Mesenchymal stem cell (in vitro differentiated cells and primary cell): ENCODE data around the gene ENOSF1.

ENCODE experiments used
- DNase-seq: peaks from one replicate; pipeline ENCODE4 v3.0.0-alpha.2; 2013
- H2AFZ ChIP-seq: one replicate; pipeline ENCODE4 v1.6.1; 2013; ENCODE audit warnings: low read depth, mild to moderate bottlenecking, control low read depth, inconsistent platforms, low read length, moderate library complexity
- H2AK5ac ChIP-seq: 2 replicates; pipeline ENCODE4 v1.6.1; 2013; ENCODE audit warnings: low read length, moderate library complexity, mild to moderate bottlenecking, inconsistent platforms; ENCODE audit not compliant: severe bottlenecking
- H2BK120ac ChIP-seq: one replicate; pipeline ENCODE4 v1.6.1; 2013; ENCODE audit warnings: low read depth, mild to moderate bottlenecking, inconsistent platforms, low read length, moderate library complexity
- H2BK12ac ChIP-seq, 2 experiments: one replicate each; pipeline ENCODE4 v1.6.1; 2013; ENCODE audit warnings: inconsistent platforms in 2 of 2, low read length in 2 of 2, mild to moderate bottlenecking in 2 of 2, moderate library complexity in 2 of 2, control low read depth in 1 of 2
- H2BK15ac ChIP-seq: one replicate; pipeline ENCODE4 v1.6.1; 2013; ENCODE audit warnings: mild to moderate bottlenecking, low read depth, inconsistent platforms; ENCODE audit not compliant: poor library complexity, severe bottlenecking
- H2BK5ac ChIP-seq: 2 replicates; pipeline ENCODE4 v1.6.1; 2013; ENCODE audit warnings: low read depth, mild to moderate bottlenecking, low read length, control low read depth, inconsistent platforms; ENCODE audit not compliant: poor library complexity, severe bottlenecking
- H3K14ac ChIP-seq, 2 experiments: one replicate each; pipeline ENCODE4 v1.6.1; 2013; ENCODE audit warnings: inconsistent platforms in 2 of 2, low read length in 2 of 2, control low read depth in 1 of 2, mild to moderate bottlenecking in 1 of 2, moderate library complexity in 1 of 2
- H3K18ac ChIP-seq, 2 experiments: one replicate each; pipeline ENCODE4 v1.6.1; 2013; ENCODE audit warnings: inconsistent platforms in 2 of 2, low read length in 2 of 2, control low read depth in 1 of 2, low read depth in 1 of 2, mild to moderate bottlenecking in 1 of 2
- H3K23ac ChIP-seq, 2 experiments: one replicate each; pipeline ENCODE4 v1.6.1; 2013; ENCODE audit warnings: inconsistent platforms in 2 of 2, low read length in 2 of 2, mild to moderate bottlenecking in 2 of 2, moderate library complexity in 2 of 2, control low read depth in 1 of 2
- H3K27ac ChIP-seq: 2 replicates; pipeline ENCODE4 v1.5.1; 2013; ENCODE audit warnings: mild to moderate bottlenecking, moderate library complexity, low read length, control low read depth, inconsistent platforms; ENCODE audit not compliant: poor library complexity, severe bottlenecking
- H3K27me3 ChIP-seq, 2 experiments: 2 replicates each; pipeline versions ENCODE4 v1.6.1 to v1.7.0; 2013; ENCODE audit warnings: low read length in 2 of 2, mild to moderate bottlenecking in 2 of 2, moderate library complexity in 2 of 2, control low read depth in 1 of 2, inconsistent platforms in 1 of 2; ENCODE audit not compliant: control insufficient read depth in 1 of 2, insufficient read depth in 1 of 2
- H3K36me3 ChIP-seq, 2 experiments: 2 replicates each; pipeline versions ENCODE4 v1.6.1 to v1.7.0; 2013; ENCODE audit warnings: low read length in 2 of 2, control low read depth in 1 of 2, inconsistent platforms in 1 of 2, low read depth in 1 of 2, mild to moderate bottlenecking in 1 of 2; ENCODE audit not compliant: insufficient read depth in 2 of 2, control insufficient read depth in 1 of 2
- H3K4ac ChIP-seq, 2 experiments: one replicate each; pipeline ENCODE4 v1.6.1; 2013; ENCODE audit warnings: inconsistent platforms in 2 of 2, low read length in 2 of 2, mild to moderate bottlenecking in 2 of 2, moderate library complexity in 2 of 2, control low read depth in 1 of 2, low read depth in 1 of 2
- H3K4me1 ChIP-seq: 2 replicates; pipeline ENCODE4 v1.6.1; 2013; ENCODE audit warnings: low read depth, low read length, control low read depth; ENCODE audit not compliant: control insufficient read depth, insufficient read depth
- H3K4me2 ChIP-seq: 2 replicates; pipeline ENCODE4 v1.6.1; 2013; ENCODE audit warnings: low read length, mild to moderate bottlenecking, inconsistent platforms; ENCODE audit not compliant: poor library complexity, severe bottlenecking
- H3K4me3 ChIP-seq, 2 experiments: 2 replicates each; pipeline versions ENCODE4 v1.5.1 to v1.7.0; 2013; ENCODE audit warnings: low read length in 2 of 2, mild to moderate bottlenecking in 2 of 2, control low read depth in 1 of 2, low read depth in 1 of 2; ENCODE audit not compliant: insufficient read depth in 1 of 2
- H3K79me1 ChIP-seq: replicated peaks from 2 replicates; pipeline ENCODE4 v1.6.1; 2013; ENCODE audit warnings: mild to moderate bottlenecking, control low read depth, low read length, inconsistent platforms; ENCODE audit not compliant: poor library complexity, severe bottlenecking
- H3K9ac ChIP-seq: 2 replicates; pipeline ENCODE4 v1.7.0; 2013; ENCODE audit warnings: mild to moderate bottlenecking, low read length, moderate library complexity
- H3K9me3 ChIP-seq: 2 replicates; pipeline ENCODE4 v1.7.0; 2013; ENCODE audit warnings: mild to moderate bottlenecking, low read length; ENCODE audit not compliant: control insufficient read depth
- H4K8ac ChIP-seq: one replicate; pipeline ENCODE4 v1.6.1; 2013; ENCODE audit warnings: inconsistent platforms, mild to moderate bottlenecking, low read length, moderate library complexity
- H4K91ac ChIP-seq: one replicate; pipeline ENCODE4 v1.6.1; 2013; ENCODE audit warnings: mild to moderate bottlenecking, low read length, inconsistent platforms
- WGBS: methylation state at CpG from one replicate; pipeline ENCODE4 v1.1.7; 2013; ENCODE audit warnings: mixed read lengths; 5-methylcytosine and 5-hydroxymethylcytosine counted together

ENOSF1 gene

DNA sequence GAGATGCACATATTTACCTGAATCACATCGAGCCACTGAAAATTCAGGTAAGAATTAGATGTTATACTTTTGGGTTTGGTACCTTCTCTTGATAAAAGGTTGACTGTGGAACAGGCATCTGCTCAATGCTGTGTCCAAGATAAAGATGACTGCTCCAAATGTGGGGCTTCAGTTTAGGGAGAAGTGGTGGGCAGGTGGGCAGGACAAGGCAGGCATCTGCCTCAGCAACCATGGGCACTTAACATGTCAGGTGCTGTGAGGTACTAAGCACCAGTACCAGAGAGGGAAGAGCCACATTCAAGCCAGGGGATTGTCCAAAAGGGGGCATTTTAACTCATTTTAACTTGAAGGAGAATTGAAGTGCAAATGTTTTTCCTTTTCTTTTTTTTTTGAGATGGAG is 41.0 kb downstream of the ENOSF1 start:
- no peak overlapping the region for H2AK5ac ChIP-seq
- H3K36me3 ChIP-seq: peaks cover 42 to 90% of the 10 kb centered on the region in 2 experiments
- no peak overlapping the region for H3K4me2 ChIP-seq
- no peak overlapping the region for H2BK15ac ChIP-seq
- H3K18ac ChIP-seq: no peak overlapping the region
- no peak overlapping the region for H3K23ac ChIP-seq
- no peak overlapping the region for H3K4ac ChIP-seq
- peaks cover 8% of the 10 kb centered on the region for H3K79me1 ChIP-seq
- H2BK5ac ChIP-seq: no peak overlapping the region
- no peak overlapping the region for H3K27ac ChIP-seq
- no peaks in the 10 kb centered on the region for H3K27me3 ChIP-seq
- no peak overlapping the region for H3K4me3 ChIP-seq
- no peaks in the 10 kb centered on the region for H3K4me1 ChIP-seq
- no peak overlapping the region for H4K8ac ChIP-seq
- peaks cover 5% of the 10 kb centered on the region for H3K9me3 ChIP-seq
- no peak for DNase-seq
- WGBS: 100% methylated on average over 1 of the region's 1 CpG
- no peak overlapping the region for H2AFZ ChIP-seq
- no peak overlapping the region for H3K9ac ChIP-seq
- no peak overlapping the region for H2BK120ac ChIP-seq
- no peak overlapping the region for H3K14ac ChIP-seq
- no peak overlapping the region for H2BK12ac ChIP-seq
- H4K91ac ChIP-seq: no peak overlapping the region

DNA sequence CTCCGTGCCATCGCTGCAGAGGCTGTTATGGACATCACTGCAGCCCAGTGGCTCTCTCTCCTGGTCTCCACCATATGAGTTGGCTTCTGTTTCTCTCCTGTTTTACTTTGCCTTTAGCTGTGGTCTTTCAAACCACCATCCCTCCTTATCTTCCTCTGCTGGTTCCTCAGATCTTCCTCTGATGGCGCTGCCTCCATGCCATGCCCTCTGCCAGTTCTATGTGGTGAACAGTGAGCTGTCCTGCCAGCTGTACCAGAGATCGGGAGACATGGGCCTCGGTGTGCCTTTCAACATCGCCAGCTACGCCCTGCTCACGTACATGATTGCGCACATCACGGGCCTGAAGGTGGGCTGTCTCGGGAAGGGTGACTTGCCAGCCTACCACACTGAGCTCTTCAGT is 41.9 kb downstream of the ENOSF1 start:
- Histone ChIP-seq H2BK120ac (no peak overlapping the region), H3K4me1 (no peaks in the 10 kb centered on the region), H2AK5ac (no peak overlapping the region), H3K79me1 (peaks cover 6% of the 10 kb centered on the region), H2AFZ (no peak overlapping the region), H3K27ac (no peak overlapping the region), H3K18ac (no peak overlapping the region), H4K91ac (no peak overlapping the region), H3K4me3 (no peak overlapping the region), H3K4ac (no peak overlapping the region), H3K27me3 (no peaks in the 10 kb centered on the region), H3K14ac (no peak overlapping the region), H2BK5ac (no peak overlapping the region), H3K23ac (no peak overlapping the region), H4K8ac (no peak overlapping the region), H2BK12ac (no peak overlapping the region), H3K9me3 (peaks cover 10% of the 10 kb centered on the region), H3K9ac (no peak overlapping the region), H2BK15ac (no peak overlapping the region), H3K36me3 (peaks cover 40 to 86% of the 10 kb centered on the region in 2 experiments), H3K4me2 (no peak overlapping the region)
- DNase-seq: no peak
- 98% methylated on average over 11 of the region's 11 CpGs for WGBS

- Histone ChIP-seq H3K4me2 (no peak overlapping the region), H3K18ac (no peak overlapping the region), H3K9ac (no peak overlapping the region), H3K79me1 (peaks cover 6% of the 10 kb centered on the region), H2AFZ (no peak overlapping the region), H3K4me1 (no peaks in the 10 kb centered on the region), H2BK5ac (no peak overlapping the region), H4K91ac (no peak overlapping the region), H3K14ac (no peak overlapping the region), H3K4me3 (no peak overlapping the region), H3K9me3 (peaks cover 10% of the 10 kb centered on the region), H3K4ac (no peak overlapping the region), H2BK12ac (no peak overlapping the region), H3K36me3 (peaks cover 35 to 73% of the 10 kb centered on the region in 2 experiments), H2AK5ac (no peak overlapping the region), H2BK15ac (no peak overlapping the region), H2BK120ac (no peak overlapping the region), H3K23ac (no peak overlapping the region), H3K27ac (no peak overlapping the region), H3K27me3 (no peaks in the 10 kb centered on the region), H4K8ac (no peak overlapping the region)
- DNase-seq: no peak
- WGBS: 94% methylated on average over 8 of the region's 8 CpGs
Observed at GRCh38 chr18:669077-669476, 43.4 kb downstream of the ENOSF1 start.

GRCh38 chr18:668260-668659 is 44.2 kb downstream of the ENOSF1 start:
- Histone ChIP-seq H4K91ac (no peak overlapping the region), H3K27ac (no peak overlapping the region), H2BK5ac (no peak overlapping the region), H3K4me1 (no peaks in the 10 kb centered on the region), H4K8ac (no peak overlapping the region), H3K9me3 (peaks cover 10% of the 10 kb centered on the region), H3K4ac (no peak overlapping the region), H3K14ac (no peak overlapping the region), H3K4me3 (no peak overlapping the region), H2AFZ (no peak overlapping the region), H2AK5ac (no peak overlapping the region), H3K18ac (no peak overlapping the region), H3K9ac (no peak overlapping the region), H3K27me3 (no peaks in the 10 kb centered on the region), H2BK15ac (no peak overlapping the region), H3K79me1 (peaks cover 6% of the 10 kb centered on the region), H3K4me2 (no peak overlapping the region), H3K23ac (no peak overlapping the region), H2BK12ac (no peak overlapping the region), H3K36me3 (peaks cover 35 to 65% of the 10 kb centered on the region in 2 experiments), H2BK120ac (no peak overlapping the region)
- DNase-seq: no peak
- 80% methylated on average over 1 of the region's 1 CpG for WGBS
